ENCODE results near the gene KRTAP4-6.
"Not testable (repeated sequence)": the region's sequence is repeated elsewhere in the genome, so short reads cannot be mapped to it uniquely, and the experiment has no call there.

KRTAP4-6 gene

GRCh38 chr17:41140360-41141131 is at the start of gene KRTAP4-6:
Gene KRTAP4-6 (minus strand): TSS chr17:41140544. CDS start chr17:41140487, 57 bp downstream.
- H3K27me3 ChIP-seq (ENCODE audit: low read depth, low read length), result no peaks in the 10 kb centered on the region
- H3K4me1 ChIP-seq (ENCODE audit: control insufficient read depth in 1 of 2, insufficient read depth in 2 of 2, low read length in 2 of 2), result no peaks in the 10 kb centered on the region
- H3K9me3 ChIP-seq (ENCODE audit: control insufficient read depth in 1 of 2, low read length in 2 of 2), result peaks cover 5 to 23% of the 10 kb centered on the region in 2 donors
- H3K36me3 ChIP-seq (ENCODE audit: control insufficient read depth in 1 of 2, insufficient read depth in 2 of 2, low read length in 2 of 2), result no peaks in the 10 kb centered on the region
- no peak within 1 kb of the TSS for H3K27ac ChIP-seq (ENCODE audit: low read length)
- no peak within 1 kb of the TSS for H3K4me3 ChIP-seq (ENCODE audit: low read depth in 1 of 2, low read length in 2 of 2)

- H3K9me3 ChIP-seq (ENCODE audit: control insufficient read depth in 1 of 2, low read length in 2 of 2), result not testable (repeated sequence)
Observed at GRCh38 chr17:41189837-41190318, 49.5 kb upstream of the KRTAP4-6 start, which contains the start of gene KRTAP9-1. Gene KRTAP9-1 (plus strand): TSS chr17:41189887. CDS start chr17:41189887, 0 bp downstream.

GRCh38 chr17:41186872-41187271 is 46.5 kb upstream of the KRTAP4-6 start:
- H3K4me3 ChIP-seq (ENCODE audit: low read depth in 1 of 2, low read length in 2 of 2), result no peak overlapping the region
- H3K27me3 ChIP-seq (ENCODE audit: low read depth, low read length), result no peaks in the 10 kb centered on the region
- H3K4me1 ChIP-seq (ENCODE audit: control insufficient read depth in 1 of 2, insufficient read depth in 2 of 2, low read length in 2 of 2), result no peaks in the 10 kb centered on the region
- H3K9me3 ChIP-seq (ENCODE audit: control insufficient read depth in 1 of 2, low read length in 2 of 2), result no peaks in the 10 kb centered on the region
- H3K27ac ChIP-seq (ENCODE audit: low read length), result no peak overlapping the region
- H3K36me3 ChIP-seq (ENCODE audit: control insufficient read depth in 1 of 2, insufficient read depth in 2 of 2, low read length in 2 of 2), result no peaks in the 10 kb centered on the region

More at GRCh38 chr17:41189837-41190318, 49.5 kb upstream of the KRTAP4-6 start, which contains the start of gene KRTAP9-1:
- H3K27me3 ChIP-seq (ENCODE audit: low read depth, low read length); H3K4me1 ChIP-seq (ENCODE audit: control insufficient read depth in 1 of 2, insufficient read depth in 2 of 2, low read length in 2 of 2); H3K36me3 ChIP-seq (ENCODE audit: control insufficient read depth in 1 of 2, insufficient read depth in 2 of 2, low read length in 2 of 2); H3K4me3 ChIP-seq (ENCODE audit: low read depth in 1 of 2, low read length in 2 of 2); H3K27ac ChIP-seq (ENCODE audit: low read length): not testable (repeated sequence)

- no peaks in the 10 kb centered on the region for H3K4me1 ChIP-seq (ENCODE audit: control insufficient read depth in 1 of 2, insufficient read depth in 2 of 2, low read length in 2 of 2)
Observed at GRCh38 chr17:41185001-41185400, 44.7 kb upstream of the KRTAP4-6 start.

GRCh38 chr17:41184480-41184961 is 44.2 kb upstream of the KRTAP4-6 start, which contains the start of gene KRTAP4-1:
Gene KRTAP4-1 (minus strand): TSS chr17:41184911. CDS start chr17:41184854, 57 bp downstream.
- no peaks in the 10 kb centered on the region for H3K4me1 ChIP-seq (ENCODE audit: control insufficient read depth in 1 of 2, insufficient read depth in 2 of 2, low read length in 2 of 2)
- no peak within 1 kb of the TSS for H3K27ac ChIP-seq (ENCODE audit: low read length)
- no peaks in the 10 kb centered on the region for H3K36me3 ChIP-seq (ENCODE audit: control insufficient read depth in 1 of 2, insufficient read depth in 2 of 2, low read length in 2 of 2)
- no peak within 1 kb of the TSS for H3K4me3 ChIP-seq (ENCODE audit: low read depth in 1 of 2, low read length in 2 of 2)
- H3K9me3 ChIP-seq (ENCODE audit: control insufficient read depth in 1 of 2, low read length in 2 of 2), result no peaks in the 10 kb centered on the region
- H3K27me3 ChIP-seq (ENCODE audit: low read depth, low read length), result no peaks in the 10 kb centered on the region

More at GRCh38 chr17:41185001-41185400, 44.7 kb upstream of the KRTAP4-6 start:
- Histone ChIP-seq H3K27me3 (ENCODE audit: low read depth, low read length) (no peaks in the 10 kb centered on the region), H3K4me3 (ENCODE audit: low read depth in 1 of 2, low read length in 2 of 2) (no peak overlapping the region), H3K27ac (ENCODE audit: low read length) (no peak overlapping the region), H3K36me3 (ENCODE audit: control insufficient read depth in 1 of 2, insufficient read depth in 2 of 2, low read length in 2 of 2) (no peaks in the 10 kb centered on the region), H3K9me3 (ENCODE audit: control insufficient read depth in 1 of 2, low read length in 2 of 2) (no peaks in the 10 kb centered on the region)

- Histone ChIP-seq H3K4me3 (ENCODE audit: low read depth in 1 of 2, low read length in 2 of 2) (no peak overlapping the region), H3K27ac (ENCODE audit: low read length) (no peak overlapping the region), H3K27me3 (ENCODE audit: low read depth, low read length) (no peaks in the 10 kb centered on the region), H3K36me3 (ENCODE audit: control insufficient read depth in 1 of 2, insufficient read depth in 2 of 2, low read length in 2 of 2) (no peaks in the 10 kb centered on the region), H3K4me1 (ENCODE audit: control insufficient read depth in 1 of 2, insufficient read depth in 2 of 2, low read length in 2 of 2) (no peaks in the 10 kb centered on the region), H3K9me3 (ENCODE audit: control insufficient read depth in 1 of 2, low read length in 2 of 2) (no peaks in the 10 kb centered on the region)
Observed at GRCh38 chr17:41178843-41179616, 38.7 kb upstream of the KRTAP4-6 start.

- Histone ChIP-seq H3K9me3 (ENCODE audit: control insufficient read depth in 1 of 2, low read length in 2 of 2) (no peaks in the 10 kb centered on the region), H3K27ac (ENCODE audit: low read length) (no peak overlapping the region), H3K4me1 (ENCODE audit: control insufficient read depth in 1 of 2, insufficient read depth in 2 of 2, low read length in 2 of 2) (no peaks in the 10 kb centered on the region), H3K4me3 (ENCODE audit: low read depth in 1 of 2, low read length in 2 of 2) (no peak overlapping the region), H3K27me3 (ENCODE audit: low read depth, low read length) (no peaks in the 10 kb centered on the region), H3K36me3 (ENCODE audit: control insufficient read depth in 1 of 2, insufficient read depth in 2 of 2, low read length in 2 of 2) (no peaks in the 10 kb centered on the region)
Observed at GRCh38 chr17:41178341-41178740, 38.0 kb upstream of the KRTAP4-6 start.

- no peaks in the 10 kb centered on the region for H3K36me3 ChIP-seq (ENCODE audit: control insufficient read depth in 1 of 2, insufficient read depth in 2 of 2, low read length in 2 of 2)
- H3K4me1 ChIP-seq (ENCODE audit: control insufficient read depth in 1 of 2, insufficient read depth in 2 of 2, low read length in 2 of 2), result no peaks in the 10 kb centered on the region
- no peaks in the 10 kb centered on the region for H3K9me3 ChIP-seq (ENCODE audit: control insufficient read depth in 1 of 2, low read length in 2 of 2)
- H3K4me3 ChIP-seq (ENCODE audit: low read depth in 1 of 2, low read length in 2 of 2), result no peak within 1 kb of the TSS
- no peaks in the 10 kb centered on the region for H3K27me3 ChIP-seq (ENCODE audit: low read depth, low read length)
- no peak within 1 kb of the TSS for H3K27ac ChIP-seq (ENCODE audit: low read length)
Observed at GRCh38 chr17:41177727-41178271, 37.5 kb upstream of the KRTAP4-6 start, which contains the start of gene KRTAP4-2. Gene KRTAP4-2 (minus strand): TSS chr17:41178221. CDS start chr17:41178164, 57 bp downstream.

- no peaks in the 10 kb centered on the region for H3K27me3 ChIP-seq (ENCODE audit: low read depth, low read length)
- H3K27ac ChIP-seq (ENCODE audit: low read length), result no peak overlapping the region
- H3K36me3 ChIP-seq (ENCODE audit: control insufficient read depth in 1 of 2, insufficient read depth in 2 of 2, low read length in 2 of 2), result no peaks in the 10 kb centered on the region
- no peak overlapping the region for H3K4me3 ChIP-seq (ENCODE audit: low read depth in 1 of 2, low read length in 2 of 2)
- H3K4me1 ChIP-seq (ENCODE audit: control insufficient read depth in 1 of 2, insufficient read depth in 2 of 2, low read length in 2 of 2), result no peaks in the 10 kb centered on the region
- H3K9me3 ChIP-seq (ENCODE audit: control insufficient read depth in 1 of 2, low read length in 2 of 2), result no peaks in the 10 kb centered on the region
Observed at GRCh38 chr17:41176744-41177387, 36.5 kb upstream of the KRTAP4-6 start.

- H3K36me3 ChIP-seq (ENCODE audit: control insufficient read depth in 1 of 2, insufficient read depth in 2 of 2, low read length in 2 of 2), result no peaks in the 10 kb centered on the region
- H3K27ac ChIP-seq (ENCODE audit: low read length), result no peak overlapping the region
- no peak overlapping the region for H3K4me3 ChIP-seq (ENCODE audit: low read depth in 1 of 2, low read length in 2 of 2)
- no peaks in the 10 kb centered on the region for H3K9me3 ChIP-seq (ENCODE audit: control insufficient read depth in 1 of 2, low read length in 2 of 2)
- no peaks in the 10 kb centered on the region for H3K27me3 ChIP-seq (ENCODE audit: low read depth, low read length)
- no peaks in the 10 kb centered on the region for H3K4me1 ChIP-seq (ENCODE audit: control insufficient read depth in 1 of 2, insufficient read depth in 2 of 2, low read length in 2 of 2)
Observed at GRCh38 chr17:41171886-41172285, 31.5 kb upstream of the KRTAP4-6 start.
